Measurements from ENCODE around the gene SLC35C1.

SLC35C1 gene

GRCh38 chr11:45791524-45791923 is 13.4 kb upstream of the SLC35C1 start:
- no peak for DNase-seq

GRCh38 chr11:45794169-45794568 is 10.8 kb upstream of the SLC35C1 start:
- no peak for DNase-seq

- DNase-seq, result no peak
These were observed 9.6 kb upstream of the SLC35C1 start for GRCh38 chr11:45795379-45795778.

- no peak for DNase-seq
These were observed 8.5 kb upstream of the SLC35C1 start for GRCh38 chr11:45796461-45796861.

- no peak for DNase-seq
These were observed 6.0 kb upstream of the SLC35C1 start for GRCh38 chr11:45798793-45799441.

- DNase-seq, result no peak
These were observed 5.4 kb upstream of the SLC35C1 start for GRCh38 chr11:45799562-45799961.

GRCh38 chr11:45800261-45800660 is 4.7 kb upstream of the SLC35C1 start:
- no peak for DNase-seq

- DNase-seq, result no peak
These were observed 3.1 kb upstream of the SLC35C1 start for GRCh38 chr11:45801723-45802315.

- DNase-seq, result no peak
These were observed 2.2 kb upstream of the SLC35C1 start for GRCh38 chr11:45802531-45803317.

- peak; percentile 83 for DNase-seq
These were observed 783 bp upstream of the SLC35C1 start for GRCh38 chr11:45803971-45804760.

- DNase-seq, result no peak
These were observed 539 bp downstream of the SLC35C1 start for GRCh38 chr11:45805305-45806071.

GRCh38 chr11:45806072-45806933 is 1.4 kb downstream of the SLC35C1 start:
- DNase-seq, result peak; percentile 54

GRCh38 chr11:45806937-45807791 is 2.2 kb downstream of the SLC35C1 start:
- DNase-seq, result peak; percentile 37

GRCh38 chr11:45807792-45808238 is 2.9 kb downstream of the SLC35C1 start:
- peak; percentile 64 for DNase-seq

- peak; percentile 19 for DNase-seq
These were observed 3.5 kb downstream of the SLC35C1 start for GRCh38 chr11:45808427-45808826.

GRCh38 chr11:45809456-45810395 is 4.8 kb downstream of the SLC35C1 start:
- peak; percentile 50 for DNase-seq

- peak; percentile 55 for DNase-seq
These were observed 5.6 kb downstream of the SLC35C1 start for GRCh38 chr11:45810431-45811108.

GRCh38 chr11:45811109-45811435 is 6.1 kb downstream of the SLC35C1 start:
- DNase-seq, result peak; percentile 45

Data from islet precursor cell (in vitro differentiated cells).